GM23338 (cell line): ENCODE results near the gene MATN1. TPM values are rescaled to one million over a fixed set of nuclear protein-coding genes. Genes with fewer than 3 reads are reported as not detected.

Experiments used
- ATAC-seq: fragments of 200-7000 bp; cut with Tn5 transposase; 3 replicates; pipeline ENCODE4 v1.9.1; 2020
- DNase-seq: peaks from one replicate; pipeline ENCODE4 v3.0.0-alpha.2; 2015; ENCODE audit warnings: low spot score
- H2AFZ ChIP-seq: fragments of 200-600 bp; sonication (generic); 2 replicates; pipeline ENCODE4 v1.8.0; 2016; ENCODE audit warnings: antibody characterized with exemption, mild to moderate bottlenecking, moderate library complexity
- H3F3A ChIP-seq: fragments of 200-600 bp; sonication (generic); replicated peaks from 2 replicates; pipeline ENCODE4 v1.8.0; 2017; ENCODE audit warnings: antibody characterized with exemption, mixed run types, low read depth
- H3K27ac ChIP-seq: fragments of 200-600 bp; sonication (generic); 2 replicates; pipeline ENCODE4 v1.6.1; 2016; ENCODE audit warnings: low read depth
- H3K27me3 ChIP-seq: fragments of 200-600 bp; sonication (generic); 2 replicates; pipeline ENCODE4 v1.8.0; 2016; ENCODE audit warnings: mild to moderate bottlenecking, mixed run types, moderate library complexity; ENCODE audit not compliant: insufficient read depth
- H3K36me3 ChIP-seq: fragments of 200-600 bp; sonication (generic); 2 replicates; pipeline ENCODE4 v1.8.0; 2016; ENCODE audit warnings: mild to moderate bottlenecking; ENCODE audit not compliant: insufficient read depth
- H3K4me1 ChIP-seq: fragments of 200-600 bp; sonication (generic); 2 replicates; pipeline ENCODE4 v1.8.0; 2016; ENCODE audit warnings: mild to moderate bottlenecking, moderate library complexity; ENCODE audit not compliant: insufficient read depth
- H3K4me2 ChIP-seq: fragments of 200-600 bp; sonication (generic); 2 replicates; pipeline ENCODE4 v1.7.1; 2017; ENCODE audit warnings: mixed run types
- H3K4me3 ChIP-seq: fragments of 200-600 bp; sonication (generic); 2 replicates; pipeline ENCODE4 v1.6.1; 2016; ENCODE audit warnings: mixed run types
- H3K79me2 ChIP-seq: fragments of 200-600 bp; sonication (generic); replicated peaks from 2 replicates; pipeline ENCODE4 v1.8.0; 2017; ENCODE audit warnings: mild to moderate bottlenecking; ENCODE audit not compliant: insufficient read depth
- H3K9me2 ChIP-seq: fragments of 200-600 bp; sonication (generic); 2 replicates; pipeline ENCODE4 v1.8.0; 2017; ENCODE audit not compliant: insufficient read depth
- H4K20me1 ChIP-seq: fragments of 200-600 bp; sonication (generic); replicated peaks from 2 replicates; pipeline ENCODE4 v1.8.0; 2017; ENCODE audit warnings: mild to moderate bottlenecking; ENCODE audit not compliant: insufficient read depth
- H3K27ac Mint-ChIP-seq: 2 replicates; pipeline ENCODE4 v1.8.0; 2020; ENCODE audit warnings: inconsistent platforms, mild to moderate bottlenecking, moderate library complexity, mixed read lengths
- H3K27me3 Mint-ChIP-seq: 3 replicates; pipeline ENCODE4 v1.8.0; 2022; ENCODE audit warnings: low read depth, mild to moderate bottlenecking, moderate library complexity, mixed read lengths, inconsistent platforms; ENCODE audit not compliant: insufficient read depth, poor library complexity
- H3K36me3 Mint-ChIP-seq: 3 replicates; pipeline ENCODE4 v1.8.0; 2021; ENCODE audit warnings: low read depth, mild to moderate bottlenecking, inconsistent platforms, moderate library complexity, mixed read lengths
- H3K4me1 Mint-ChIP-seq: 3 replicates; pipeline ENCODE4 v1.8.0; 2020; ENCODE audit warnings: mild to moderate bottlenecking, inconsistent platforms, mixed read lengths
- H3K4me3 Mint-ChIP-seq: 3 replicates; pipeline ENCODE4 v1.8.0; 2021; ENCODE audit warnings: moderate library complexity, mild to moderate bottlenecking, inconsistent platforms, mixed read lengths
- H3K9me3 Mint-ChIP-seq: 3 replicates; pipeline ENCODE4 v1.8.0; 2020; ENCODE audit warnings: moderate library complexity, mild to moderate bottlenecking, inconsistent platforms, mixed read lengths
- EZH2 ChIP-seq: fragments of 200-600 bp; sonication (generic); IDR thresholded peaks from one replicate; pipeline ENCODE4 v1.8.0; 2017; ENCODE audit warnings: antibody characterized with exemption, mild to moderate bottlenecking, low read depth; ENCODE audit not compliant: unreplicated experiment
- NANOG ChIP-seq: IDR thresholded peaks from 2 replicates; pipeline ENCODE4 v1.6.1; 2016; ENCODE audit warnings: antibody characterized with exemption, borderline replicate concordance
- POLR2AphosphoS5 ChIP-seq: IDR thresholded peaks from 2 replicates; pipeline ENCODE4 v1.6.1; 2016; ENCODE audit warnings: antibody characterized with exemption, low read depth
- ZNF114 ChIP-seq: fragments of 250-450 bp; sonication (Bioruptor Pico); IDR thresholded peaks from 2 replicates; pipeline ENCODE4 v1.5.0; 2020; ENCODE audit warnings: mild to moderate bottlenecking, moderate library complexity
- ZNF462 ChIP-seq: fragments of 250-450 bp; sonication (Bioruptor Pico); IDR thresholded peaks from 2 replicates; pipeline ENCODE4 v1.5.0; 2020; ENCODE audit warnings: mild to moderate bottlenecking, moderate library complexity
- polyA plus RNA-seq: library from polyadenylated mRNA; unstranded; fragments of >200 nt; fragmentation: Nextera tagmentation; extraction: Ambion mirVana; gene quantifications from 2 replicates; pipeline ENCODE4 v1.2.1, GENCODE V29; 2016
- total RNA-seq: library from RNA; depleted of rRNA; stranded (reverse); fragments of >200 nt; shearing (Covaris generic); gene quantifications from 2 replicates; pipeline ENCODE4 v1.2.3, GENCODE V29; 2014

MATN1 gene
- total and polyA plus RNA-seq, 2 experiments from 2014 or later = 0.08 to 0.31 TPM

DNA sequence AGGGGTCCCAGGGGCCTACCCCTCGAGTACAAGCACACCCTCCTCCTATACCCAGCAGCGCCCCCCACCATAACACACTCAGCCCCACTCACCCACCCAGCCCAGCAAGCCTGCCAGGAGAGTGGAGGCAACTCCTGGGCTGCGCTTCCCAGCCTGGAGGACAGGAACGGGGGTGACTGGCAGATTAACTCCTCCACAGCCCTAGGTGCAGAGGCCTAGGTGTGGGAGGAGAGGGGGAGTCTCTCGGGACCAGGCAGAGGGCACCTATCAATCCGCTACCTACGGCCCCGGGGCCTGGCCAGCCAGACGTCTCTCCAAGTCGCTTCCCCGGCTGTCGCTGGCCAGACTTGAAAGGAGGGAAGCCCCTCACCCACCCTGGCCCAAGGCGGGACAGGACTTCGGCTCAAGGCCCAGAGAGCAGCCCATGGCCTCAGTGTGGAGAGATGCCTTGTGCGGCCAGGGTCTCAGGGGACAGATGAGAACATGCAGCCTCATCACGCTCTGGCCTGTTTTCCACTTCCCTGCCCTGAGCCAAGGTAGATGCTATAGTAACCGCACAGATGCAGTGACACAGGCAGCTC lies 24.9 kb downstream of the MATN1 start (continued):
- TF ChIP-seq ZNF462 (CRISPR knock-in tag) = no peak
- TF ChIP-seq EZH2 = no peak
- TF ChIP-seq POLR2AphosphoS5 = no peak

DNA sequence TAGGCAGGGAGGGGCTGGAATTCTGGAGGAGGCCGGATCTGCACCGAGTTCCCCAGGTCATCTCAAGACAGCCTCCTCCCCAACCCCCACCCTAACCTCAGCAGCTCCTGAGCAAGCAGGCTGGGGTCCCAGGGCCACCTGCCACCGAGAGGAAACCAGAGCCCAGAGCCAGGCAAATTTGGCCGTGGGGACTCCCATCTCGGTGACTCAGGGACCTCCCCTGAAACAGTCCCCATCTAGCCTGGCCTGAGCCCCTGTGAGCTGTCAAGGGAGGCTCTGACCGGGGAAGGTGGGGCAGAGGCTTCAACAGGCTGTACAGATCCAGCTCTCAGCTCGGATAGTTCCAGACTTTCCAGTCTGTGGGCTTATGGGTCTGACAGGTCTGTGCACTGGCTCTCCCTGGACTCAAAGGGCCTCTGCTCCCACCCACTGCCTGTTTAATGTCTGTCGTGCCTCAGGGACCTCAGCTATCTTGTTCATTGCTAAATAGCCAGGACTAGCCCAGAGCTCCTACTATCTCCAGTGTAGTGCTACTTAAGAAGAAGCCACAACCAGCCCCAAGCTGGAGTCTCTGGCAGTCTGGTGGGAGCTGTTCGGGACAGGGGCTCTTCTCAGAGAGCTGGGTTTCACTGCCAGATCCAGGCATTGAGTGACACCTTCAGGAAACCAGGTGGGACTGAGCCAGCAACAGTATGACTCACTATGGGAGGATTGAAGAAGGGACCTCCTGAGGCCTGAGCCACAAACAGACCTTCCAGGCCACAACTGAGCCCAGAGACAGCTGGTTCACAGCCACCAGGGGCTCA lies 25.6 kb downstream of the MATN1 start:
- Histone ChIP-seq H3F3A (no peaks in the 10 kb centered on the region), H3K4me2 (no peak overlapping the region), H4K20me1 (no peaks in the 10 kb centered on the region), H3K4me1 (no peaks in the 10 kb centered on the region), H3K4me3 (no peak overlapping the region), H3K9me2 (0 out of 2 replicates have a peak, but pooled peaks cover 3% of the 10 kb centered on the region), H3K27me3 (no peaks in the 10 kb centered on the region), H3K27ac (no peak overlapping the region), H3K79me2 (no peaks in the 10 kb centered on the region), H3K36me3 (no peaks in the 10 kb centered on the region), H2AFZ (no peak overlapping the region)
- Mint-ChIP-seq H3K27me3 (no peaks in the 10 kb centered on the region), H3K4me3 (no peak overlapping the region), H3K36me3 (no peaks in the 10 kb centered on the region), H3K9me3 (no peaks in the 10 kb centered on the region), H3K27ac (no peak overlapping the region), H3K4me1 (peaks cover 8% of the 10 kb centered on the region)
- peak; percentile 50 for ATAC-seq
- DNase-seq = no peak
- TF ChIP-seq NANOG (no peak), EZH2 (no peak), ZNF462 (CRISPR knock-in tag) (no peak), ZNF114 (no peak)
